Omental fat pad (tissue), 4 donors: ENCODE measurements around the gene CSF1. TPM values are rescaled to one million over a fixed set of nuclear protein-coding genes. Genes with fewer than 3 reads are reported as not detected.
"Not testable (repeated sequence)": the region's sequence is repeated elsewhere in the genome, so short reads cannot be mapped to it uniquely, and the experiment has no call there.

ENCODE experiments used
- ATAC-seq: fragments of 150-250 bp; one replicate; pipeline ENCODE4 v1.9.1; 2016; ENCODE audit warnings: mild to moderate bottlenecking, moderate library complexity; ENCODE audit not compliant: low FRiP score
- DNase-seq: peaks from one replicate; pipeline ENCODE4 v3.0.0-alpha.2; 2019; ENCODE audit warnings: low spot score
- total RNA-seq, 4 donors: library from RNA; depleted of rRNA; stranded (reverse); fragments of >200 nt; gene quantifications; one replicate each; pipeline ENCODE4 v1.1.0, GENCODE V29; 2016
- TF ChIP-seq, protein P1 (sequence below), 3 donors: fragments of 450-650 bp; IDR thresholded peaks; one replicate each; pipeline ENCODE4 v1.5.1; 2016 to 2017; ENCODE audit warnings: antibody characterized with exemption in 3 of 3, mild to moderate bottlenecking in 3 of 3, moderate library complexity in 2 of 3

CSF1 gene
- total RNA-seq, 4 donors from 2014 or later: 103 to 158 (median 118) TPM

DNA sequence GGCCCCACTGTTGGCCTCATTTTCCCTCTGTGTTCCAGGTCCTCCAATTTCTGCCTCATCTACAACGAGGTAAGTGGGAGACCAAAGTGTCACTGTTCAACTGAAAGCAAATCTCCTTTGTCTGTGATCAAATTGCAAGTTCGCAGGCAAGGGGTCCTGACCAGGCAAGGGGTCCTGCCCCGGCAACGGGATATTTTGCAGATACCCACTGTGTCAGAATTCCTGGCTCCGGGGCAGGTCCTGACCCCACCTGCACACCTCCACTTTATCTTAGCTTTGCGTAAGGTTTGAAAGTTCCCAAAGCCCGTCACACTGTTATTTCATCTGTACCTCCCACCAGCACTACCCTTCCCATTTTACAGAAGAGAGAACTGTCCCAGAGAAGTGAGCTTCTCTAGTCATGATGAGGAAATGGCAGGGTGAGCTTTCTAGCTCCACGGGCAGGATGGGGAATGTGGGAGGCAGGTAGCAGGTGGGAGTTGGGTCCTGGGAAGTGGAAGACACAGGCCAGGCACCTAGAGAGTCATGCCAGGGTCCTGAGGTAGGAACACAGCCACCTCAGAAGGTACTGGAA lies 32.0 kb upstream of the CSF1 start:
- TF ChIP-seq, protein P1, sequence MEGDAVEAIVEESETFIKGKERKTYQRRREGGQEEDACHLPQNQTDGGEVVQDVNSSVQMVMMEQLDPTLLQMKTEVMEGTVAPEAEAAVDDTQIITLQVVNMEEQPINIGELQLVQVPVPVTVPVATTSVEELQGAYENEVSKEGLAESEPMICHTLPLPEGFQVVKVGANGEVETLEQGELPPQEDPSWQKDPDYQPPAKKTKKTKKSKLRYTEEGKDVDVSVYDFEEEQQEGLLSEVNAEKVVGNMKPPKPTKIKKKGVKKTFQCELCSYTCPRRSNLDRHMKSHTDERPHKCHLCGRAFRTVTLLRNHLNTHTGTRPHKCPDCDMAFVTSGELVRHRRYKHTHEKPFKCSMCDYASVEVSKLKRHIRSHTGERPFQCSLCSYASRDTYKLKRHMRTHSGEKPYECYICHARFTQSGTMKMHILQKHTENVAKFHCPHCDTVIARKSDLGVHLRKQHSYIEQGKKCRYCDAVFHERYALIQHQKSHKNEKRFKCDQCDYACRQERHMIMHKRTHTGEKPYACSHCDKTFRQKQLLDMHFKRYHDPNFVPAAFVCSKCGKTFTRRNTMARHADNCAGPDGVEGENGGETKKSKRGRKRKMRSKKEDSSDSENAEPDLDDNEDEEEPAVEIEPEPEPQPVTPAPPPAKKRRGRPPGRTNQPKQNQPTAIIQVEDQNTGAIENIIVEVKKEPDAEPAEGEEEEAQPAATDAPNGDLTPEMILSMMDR (IDR thresholded peaks at IDR 0.05): no peak
- ATAC-seq (no peak), DNase-seq (no peak)

DNA sequence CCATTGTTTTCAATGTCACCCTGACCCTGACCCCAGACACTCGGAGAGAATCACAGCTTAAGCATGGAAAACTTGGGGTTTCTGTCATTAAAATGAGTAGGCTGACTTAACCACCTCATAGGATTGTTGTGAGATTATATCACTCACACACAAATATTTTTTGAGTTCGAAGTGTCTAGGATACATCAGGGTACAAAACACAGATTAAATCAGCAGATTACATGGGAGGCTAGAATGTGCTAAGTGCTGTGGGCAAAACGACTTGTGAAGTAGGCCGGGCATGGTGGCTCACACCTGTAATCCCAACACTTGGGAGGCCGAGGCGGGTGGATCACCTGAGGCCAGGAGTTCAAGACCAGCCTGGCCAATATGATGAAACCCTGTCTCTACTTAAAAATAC lies 31.3 kb upstream of the CSF1 start:
- not testable (repeated sequence) for ATAC-seq, DNase-seq

GRCh38 chr1:109879881-109880525 lies 30.6 kb upstream of the CSF1 start:
- ATAC-seq (no peak), DNase-seq (no peak)
- TF ChIP-seq, protein P1 (IDR thresholded peaks at IDR 0.05): no peak

DNA sequence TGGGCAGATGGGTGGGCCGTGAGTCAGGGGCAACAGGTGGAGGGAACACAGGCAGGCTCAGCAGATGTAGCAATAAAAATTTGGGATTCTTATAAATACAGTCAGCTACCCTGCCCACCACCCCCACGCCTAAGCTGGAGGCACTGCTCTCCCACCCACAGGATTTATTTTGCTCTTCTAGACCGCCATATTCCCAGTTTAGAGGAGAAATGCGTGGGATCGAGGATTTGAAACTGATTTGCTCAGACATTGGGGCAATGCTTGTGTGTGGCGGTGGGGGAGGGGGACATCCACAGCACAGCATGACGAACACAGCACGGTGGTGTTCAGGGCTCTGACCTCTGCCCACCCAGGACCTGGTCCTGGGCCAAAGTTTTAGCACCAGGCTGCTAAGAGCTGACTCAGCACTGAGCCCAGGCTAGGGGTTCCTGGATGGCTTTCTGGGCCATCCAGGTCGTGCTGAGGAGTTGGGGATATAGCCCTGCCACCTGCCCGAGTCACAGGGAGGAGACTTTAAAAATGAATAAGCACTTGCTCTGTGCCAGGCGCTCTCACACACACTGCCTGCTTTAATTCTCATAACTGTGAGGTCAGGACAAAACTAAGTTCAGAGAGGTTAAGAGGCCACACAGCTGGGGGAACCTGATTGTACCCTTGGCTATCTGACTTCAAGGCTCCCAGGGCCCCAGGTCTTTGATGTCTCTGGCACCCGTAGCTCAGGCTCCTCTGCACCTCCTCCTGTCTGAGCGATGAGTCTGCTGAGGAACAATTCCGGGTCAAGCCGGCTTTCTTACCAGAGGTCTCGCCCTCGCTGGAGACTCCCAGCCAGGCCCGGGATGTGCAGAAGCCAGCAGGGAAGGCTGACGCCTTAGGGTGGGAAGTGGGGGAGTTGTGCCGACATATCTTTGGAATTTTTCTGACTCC lies 29.4 kb upstream of the CSF1 start:
- TF ChIP-seq, protein P1 (IDR thresholded peaks at IDR 0.05): no peak
- DNase-seq (no peak), ATAC-seq (peak; percentile 29)

DNA sequence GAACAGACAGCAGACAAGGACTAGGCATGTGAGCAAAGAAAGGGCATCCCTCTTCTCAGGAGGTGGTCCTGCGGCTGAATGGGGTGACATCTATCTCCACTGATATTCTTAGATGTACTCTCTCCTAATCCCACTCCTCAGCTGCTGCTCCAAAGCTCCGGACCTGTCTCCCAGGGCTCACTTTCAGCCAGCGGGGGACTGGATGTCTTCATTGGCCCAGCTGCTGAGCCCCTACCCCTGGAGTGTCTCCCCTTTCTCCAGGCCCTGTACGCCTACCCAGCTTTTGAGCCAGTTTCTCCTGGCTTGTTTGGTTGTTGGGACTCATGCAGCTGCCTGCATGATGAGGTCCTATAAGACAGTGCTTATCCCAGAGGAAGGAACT lies 28.8 kb upstream of the CSF1 start:
- TF ChIP-seq, protein P1 (IDR thresholded peaks at IDR 0.05): no peak
- no peak for ATAC-seq
- no peak for DNase-seq

DNA sequence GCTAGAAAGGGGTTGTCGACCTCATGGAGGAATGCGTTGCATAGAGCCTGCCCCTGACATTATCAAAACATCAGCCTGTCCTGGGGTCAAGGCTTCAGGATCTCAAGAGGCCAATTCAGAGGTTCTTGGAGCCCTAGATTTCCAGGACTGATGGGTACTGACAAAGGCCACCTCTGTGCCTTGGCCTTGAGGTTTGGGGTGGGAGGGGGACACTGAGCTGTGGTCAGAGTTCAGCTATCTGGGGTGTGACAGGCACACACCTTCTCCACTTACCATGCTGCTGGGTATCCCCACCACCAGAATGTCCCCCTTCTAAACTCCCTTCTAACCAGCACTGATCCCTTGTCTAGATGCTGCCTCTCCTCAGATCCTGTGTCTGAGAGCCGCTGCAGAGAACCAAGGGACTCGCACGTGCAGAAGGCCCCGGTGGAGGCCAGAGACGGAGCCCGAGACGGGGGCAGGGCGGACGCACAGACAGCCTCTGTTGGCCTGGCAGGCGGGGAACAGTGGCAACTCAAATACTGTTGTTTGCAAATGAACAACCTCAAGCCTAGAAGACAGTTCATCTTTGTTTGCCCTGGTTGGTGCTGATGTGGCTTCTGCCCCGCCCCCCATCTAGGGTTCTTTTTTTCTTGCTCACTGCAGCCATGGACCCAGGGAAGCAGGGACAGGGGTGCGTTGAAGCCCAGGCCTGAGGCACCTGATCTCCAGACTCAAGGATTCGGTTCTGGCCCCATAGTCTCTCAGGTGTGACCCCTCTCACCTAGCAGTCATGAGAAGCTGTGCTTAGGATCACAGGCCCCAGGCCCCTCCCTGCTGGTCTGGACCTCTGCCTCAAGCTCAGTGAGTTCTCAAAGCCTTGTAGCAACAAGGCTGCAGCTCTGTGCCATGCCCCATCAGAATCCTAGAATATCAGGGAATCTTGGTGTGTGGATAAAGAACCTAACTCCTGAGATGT lies 28.1 kb upstream of the CSF1 start:
- DNase-seq: no peak
- no peak for ATAC-seq
- TF ChIP-seq, protein P1 (IDR thresholded peaks at IDR 0.05): no peak
